Hepatocyte (in vitro differentiated cells): ENCODE data around the gene RFFL.

Source experiments
- EZH2 ChIP-seq: fragments of 200-600 bp; sonication (generic); IDR thresholded peaks from 2 replicates; pipeline ENCODE4 v1.6.1; 2016; ENCODE audit warnings: antibody characterized with exemption, mild to moderate bottlenecking, borderline replicate concordance
- TF ChIP-seq, protein P1 (sequence below): fragments of 200-600 bp; sonication (generic); IDR thresholded peaks from 2 replicates; pipeline ENCODE4 v1.5.1; 2016; ENCODE audit warnings: antibody characterized with exemption, mild to moderate bottlenecking; ENCODE audit not compliant: poor library complexity

DNA sequence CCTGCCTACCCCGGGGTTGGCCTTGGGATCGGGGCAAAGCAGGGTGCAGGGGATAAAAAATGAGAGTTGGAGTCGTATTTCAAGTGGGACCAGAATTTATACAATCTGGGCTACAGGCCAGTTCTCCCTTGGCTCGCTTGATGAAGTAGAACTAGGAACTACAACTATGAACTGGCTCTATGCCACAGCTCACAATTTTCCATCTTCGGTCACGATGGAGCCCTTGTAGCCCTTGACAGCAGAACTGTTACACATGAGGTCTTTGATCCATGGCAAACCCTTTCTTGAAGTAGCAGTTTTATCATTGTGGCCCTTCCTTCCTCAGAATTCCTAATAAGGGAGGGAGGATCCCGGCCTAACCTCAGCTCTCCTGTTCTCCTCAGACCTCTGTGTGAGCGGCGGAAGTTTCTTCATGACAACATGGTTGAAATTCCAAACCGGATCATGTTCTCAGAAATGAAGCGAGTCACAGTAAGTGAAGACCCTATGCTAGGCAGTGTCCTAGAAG lies 66.1 kb downstream of the RFFL start:
- TF ChIP-seq, protein P1, sequence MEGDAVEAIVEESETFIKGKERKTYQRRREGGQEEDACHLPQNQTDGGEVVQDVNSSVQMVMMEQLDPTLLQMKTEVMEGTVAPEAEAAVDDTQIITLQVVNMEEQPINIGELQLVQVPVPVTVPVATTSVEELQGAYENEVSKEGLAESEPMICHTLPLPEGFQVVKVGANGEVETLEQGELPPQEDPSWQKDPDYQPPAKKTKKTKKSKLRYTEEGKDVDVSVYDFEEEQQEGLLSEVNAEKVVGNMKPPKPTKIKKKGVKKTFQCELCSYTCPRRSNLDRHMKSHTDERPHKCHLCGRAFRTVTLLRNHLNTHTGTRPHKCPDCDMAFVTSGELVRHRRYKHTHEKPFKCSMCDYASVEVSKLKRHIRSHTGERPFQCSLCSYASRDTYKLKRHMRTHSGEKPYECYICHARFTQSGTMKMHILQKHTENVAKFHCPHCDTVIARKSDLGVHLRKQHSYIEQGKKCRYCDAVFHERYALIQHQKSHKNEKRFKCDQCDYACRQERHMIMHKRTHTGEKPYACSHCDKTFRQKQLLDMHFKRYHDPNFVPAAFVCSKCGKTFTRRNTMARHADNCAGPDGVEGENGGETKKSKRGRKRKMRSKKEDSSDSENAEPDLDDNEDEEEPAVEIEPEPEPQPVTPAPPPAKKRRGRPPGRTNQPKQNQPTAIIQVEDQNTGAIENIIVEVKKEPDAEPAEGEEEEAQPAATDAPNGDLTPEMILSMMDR: no peak
- TF ChIP-seq EZH2: no peak
